ENCODE data around the gene SEMA5A.

Gene SEMA5A

DNA sequence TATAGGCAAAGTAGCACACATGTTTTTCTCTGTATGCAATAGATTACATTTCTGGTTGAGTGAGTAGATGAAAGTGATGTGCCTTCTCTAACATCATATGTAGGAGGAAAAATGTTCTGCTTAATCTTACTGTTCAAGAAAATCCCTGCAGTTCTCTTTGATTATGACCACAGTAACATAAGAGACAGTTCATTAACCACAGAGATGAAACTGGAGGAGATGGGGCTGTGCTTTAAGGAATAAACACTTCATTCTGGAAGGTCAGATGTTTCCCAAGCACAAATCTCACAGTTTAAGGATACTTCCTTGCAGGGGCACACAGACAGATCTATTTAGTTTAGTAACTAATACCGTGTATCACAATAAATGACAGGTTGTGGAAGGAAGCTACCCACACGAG is 150.2 kb downstream of the SEMA5A start:
- DNase-seq (ENCODE audit: low read depth) = no peak

- DNase-seq (ENCODE audit: low read depth) = no peak
These were observed 151.7 kb downstream of the SEMA5A start for GRCh38 chr5:9394221-9394620.

DNA sequence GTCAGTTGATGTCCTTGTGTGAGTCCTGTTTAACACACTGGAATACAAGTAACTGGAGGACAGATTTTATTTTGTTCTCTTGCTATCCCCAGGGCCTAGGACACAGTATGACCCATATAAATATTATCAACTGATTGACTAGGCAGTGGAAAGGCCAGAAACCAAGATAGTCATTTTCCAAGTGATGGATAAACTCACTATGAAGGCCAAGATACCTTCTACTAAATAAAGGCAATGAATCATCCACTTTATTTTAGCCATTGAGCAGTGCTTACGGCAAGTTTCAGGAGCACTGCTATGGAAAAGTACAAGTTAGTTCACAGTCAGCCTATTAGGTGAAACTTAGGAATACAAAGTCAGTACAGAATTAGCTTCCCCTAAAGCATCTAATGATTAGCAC is 153.2 kb downstream of the SEMA5A start:
- no peak for DNase-seq (ENCODE audit: low read depth)

- no peak for DNase-seq (ENCODE audit: low read depth)
These were observed 154.8 kb downstream of the SEMA5A start for GRCh38 chr5:9391080-9391479.

DNA sequence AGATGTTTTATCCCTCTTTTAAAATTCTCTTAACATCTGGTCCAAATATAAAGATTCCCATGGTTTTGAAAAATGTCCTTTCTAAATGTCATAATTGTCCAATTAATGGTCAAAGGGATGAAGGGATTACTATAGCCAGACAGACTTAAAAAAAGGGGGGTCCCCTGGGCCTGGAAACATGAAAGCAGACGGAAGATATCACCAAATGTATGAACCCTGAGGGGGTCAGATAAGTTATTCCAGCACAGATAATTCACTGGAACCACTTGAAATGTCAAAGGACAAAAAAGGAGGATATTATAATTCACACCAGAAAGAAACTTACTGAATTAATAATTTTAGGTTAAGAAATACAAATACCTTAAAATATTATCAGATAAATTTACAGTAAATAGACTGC is 155.8 kb downstream of the SEMA5A start:
- DNase-seq (ENCODE audit: low read depth) = no peak

DNA sequence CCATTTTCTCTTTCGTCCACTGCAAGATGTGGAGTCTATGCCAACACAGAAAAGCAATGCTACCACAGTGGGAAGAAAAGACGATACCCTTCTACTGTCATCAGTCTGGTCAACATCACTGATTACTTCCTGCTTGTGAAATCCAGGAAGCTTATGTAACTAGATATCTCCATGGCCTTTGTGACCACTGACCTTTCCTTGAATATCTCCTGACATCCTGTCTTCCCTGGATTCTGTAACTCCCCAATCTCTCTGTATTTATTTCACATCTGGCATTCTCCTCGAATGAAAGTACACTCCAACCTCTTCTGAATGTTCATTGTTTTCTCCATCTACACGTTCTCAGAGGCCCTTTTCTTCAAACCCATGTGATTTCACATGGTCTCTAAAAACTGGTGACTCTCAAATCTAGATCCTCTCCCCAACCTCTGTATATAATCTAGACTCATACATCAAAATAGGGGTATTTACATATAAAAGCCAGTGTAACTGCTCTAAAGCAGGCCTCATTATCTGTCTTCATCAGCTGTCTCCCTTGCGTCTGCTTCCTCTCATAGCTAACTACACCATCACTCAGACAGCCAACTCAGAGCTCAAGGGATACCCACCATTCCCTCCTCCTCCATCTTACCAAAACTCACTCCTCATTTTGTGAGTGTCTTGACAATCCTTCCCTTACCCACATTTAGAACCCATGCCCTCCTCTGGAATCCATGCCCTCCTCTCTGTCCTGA is 156.8 kb downstream of the SEMA5A start:
- DNase-seq (ENCODE audit: low read depth) = no peak

DNA sequence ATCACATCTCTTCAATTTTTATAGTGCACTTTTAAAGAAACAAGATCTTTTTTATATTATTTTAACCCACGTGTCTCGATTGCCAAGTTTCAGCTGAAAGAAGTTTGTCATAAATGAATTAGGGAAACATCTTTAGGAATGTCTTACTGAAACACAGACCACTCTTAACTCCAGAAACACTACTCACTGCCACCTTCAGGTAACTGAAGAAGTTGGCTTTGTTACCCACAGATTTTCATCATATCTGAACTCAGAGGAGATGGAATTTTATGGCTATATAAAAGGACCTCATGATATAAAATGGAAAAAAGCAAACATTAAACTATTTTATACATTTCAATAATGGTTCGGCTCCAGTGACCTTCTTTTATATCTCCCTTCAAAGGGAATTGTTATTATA is 158.0 kb downstream of the SEMA5A start:
- DNase-seq (ENCODE audit: low read depth) = no peak

DNA sequence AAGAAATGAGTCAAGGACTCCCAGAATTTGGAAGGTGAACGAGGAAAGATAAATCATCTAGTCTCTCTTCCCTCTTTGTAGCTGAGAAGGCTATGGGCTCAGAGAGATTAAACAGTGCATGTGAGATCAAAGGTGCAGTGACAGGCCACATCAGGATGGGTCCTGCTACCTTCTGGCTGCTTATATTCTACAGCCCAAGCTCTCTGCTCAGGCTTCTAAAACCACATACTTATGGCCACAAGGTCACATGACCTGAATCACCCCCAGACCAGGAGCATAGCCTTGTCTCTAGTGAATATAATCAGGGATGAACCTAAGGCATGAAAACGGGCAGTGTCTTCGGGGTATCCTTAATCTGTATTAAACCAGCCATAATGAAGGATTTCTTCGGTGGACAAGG is 158.9 kb downstream of the SEMA5A start:
- DNase-seq (ENCODE audit: low read depth) = no peak

DNA sequence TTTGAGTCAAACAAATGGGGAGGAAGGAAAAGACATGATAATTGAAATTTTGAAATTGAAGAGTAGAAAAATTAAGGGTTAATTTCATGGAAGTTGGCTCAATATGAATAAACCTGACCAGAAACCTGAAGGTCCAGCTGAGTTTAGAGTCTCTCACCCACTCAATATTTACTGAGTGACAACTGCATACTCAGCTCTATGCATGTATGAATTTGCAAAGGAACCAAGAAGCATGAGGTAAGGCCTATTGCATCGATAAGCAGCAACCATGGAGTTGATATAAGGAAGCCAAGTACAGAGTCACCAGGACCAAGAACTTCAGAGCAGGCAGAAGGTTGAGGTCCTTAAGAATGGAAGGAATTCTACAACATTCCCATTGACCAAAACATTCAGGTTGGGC is 163.4 kb downstream of the SEMA5A start:
- no peak for DNase-seq (ENCODE audit: low read depth)

DNA sequence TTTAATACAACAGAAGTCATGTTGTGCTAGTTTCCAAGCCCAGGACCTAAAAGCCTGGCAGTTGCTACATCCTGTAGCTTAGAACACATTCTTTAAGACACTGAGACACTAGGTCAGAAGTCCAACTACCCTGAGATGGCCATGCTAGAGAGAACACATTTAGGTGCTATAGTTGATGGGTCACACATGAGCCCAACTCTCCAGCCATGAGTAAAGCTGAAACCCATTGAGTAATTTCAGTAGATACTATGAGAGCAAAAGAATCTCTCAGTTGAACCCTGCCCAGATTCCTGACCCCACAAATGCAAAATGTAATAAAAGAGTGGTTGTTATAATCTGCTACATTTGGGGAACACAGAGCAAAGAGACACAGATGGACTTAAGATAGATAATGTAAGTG is 164.4 kb downstream of the SEMA5A start:
- DNase-seq (ENCODE audit: low read depth) = no peak

DNA sequence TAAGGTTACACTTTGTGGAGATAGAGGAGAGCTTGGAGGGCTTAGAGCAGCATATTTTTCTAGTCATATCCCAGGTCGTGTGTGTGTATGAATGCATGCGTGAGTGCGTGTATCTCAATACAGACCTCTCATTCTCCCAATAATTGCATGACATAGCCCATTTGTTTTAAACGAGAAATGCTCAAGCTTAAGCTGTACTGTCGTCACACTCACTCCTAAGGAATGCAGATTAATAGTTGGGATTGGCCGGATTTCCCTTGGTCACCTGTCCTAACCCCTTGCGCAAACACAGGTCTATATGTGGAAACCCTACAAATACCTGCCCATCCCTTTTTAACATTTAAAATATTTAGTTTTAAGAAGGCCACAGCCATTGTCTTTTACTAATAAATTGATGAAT is 165.8 kb downstream of the SEMA5A start:
- DNase-seq (ENCODE audit: low read depth) = no peak

DNA sequence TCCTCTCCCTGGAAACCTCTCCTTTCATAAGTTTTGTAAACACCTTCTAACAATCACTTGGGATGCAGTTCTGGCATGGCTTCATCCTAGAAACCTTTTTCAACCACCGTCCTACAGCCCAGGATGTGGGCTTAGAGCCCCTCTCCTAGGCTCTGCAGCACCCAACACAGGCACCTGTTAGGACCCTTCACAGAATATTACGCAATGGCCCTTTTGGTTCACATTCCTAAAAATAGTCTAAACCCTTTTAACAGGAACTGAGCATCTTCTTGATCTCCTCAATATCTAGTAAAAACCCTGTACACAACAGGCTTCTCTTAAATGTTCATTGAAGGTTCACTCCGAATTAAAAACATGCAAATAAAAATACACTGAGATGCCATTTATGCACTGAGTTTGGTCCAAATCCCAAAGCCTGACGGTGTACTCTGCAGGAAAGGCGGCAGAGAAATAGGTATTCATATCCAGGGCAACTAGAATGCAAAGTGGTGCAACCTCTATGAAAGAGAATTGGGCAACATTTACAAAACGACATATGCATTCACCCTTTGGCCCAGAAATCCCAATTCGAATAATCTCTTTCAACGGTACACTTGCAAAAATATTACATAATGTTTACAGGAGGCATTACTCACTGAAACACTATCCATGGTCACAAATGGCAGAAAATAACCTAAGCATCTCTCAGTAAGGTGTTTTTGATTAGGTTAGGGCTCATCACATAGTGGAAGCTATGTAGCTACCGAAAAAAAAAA is 169.3 kb downstream of the SEMA5A start:
- peak; percentile 32 for DNase-seq (ENCODE audit: low read depth)

- DNase-seq (ENCODE audit: low read depth) = no peak
These were observed 170.1 kb downstream of the SEMA5A start for GRCh38 chr5:9375756-9376155.

- no peak for DNase-seq (ENCODE audit: low read depth)
These were observed 171.8 kb downstream of the SEMA5A start for GRCh38 chr5:9374025-9374424.

GRCh38 chr5:9373571-9373970 is 172.3 kb downstream of the SEMA5A start:
- no peak for DNase-seq (ENCODE audit: low read depth)

DNA sequence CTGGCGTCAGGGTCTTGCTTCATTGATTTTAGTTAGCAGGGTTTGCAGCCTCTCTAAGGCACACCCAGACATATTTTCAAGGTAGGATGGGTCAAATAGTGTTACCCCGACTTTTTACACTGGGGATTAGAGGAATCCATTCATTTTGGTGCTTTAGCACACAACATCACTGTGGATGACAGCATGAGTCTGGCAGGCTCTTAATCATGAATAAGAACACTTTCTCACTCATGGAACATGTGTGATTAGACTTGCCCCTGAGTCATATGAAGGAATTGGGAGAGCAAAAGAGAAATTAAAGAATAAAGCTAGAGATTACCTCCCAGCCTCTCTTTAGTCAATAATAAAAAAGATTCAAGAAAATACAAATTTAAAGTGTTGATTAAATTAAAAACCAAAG is 175.6 kb downstream of the SEMA5A start:
- DNase-seq (ENCODE audit: low read depth) = no peak

GRCh38 chr5:9365512-9365911 is 180.4 kb downstream of the SEMA5A start:
- DNase-seq (ENCODE audit: low read depth) = no peak

GRCh38 chr5:9363449-9363848 is 182.4 kb downstream of the SEMA5A start:
- no peak for DNase-seq (ENCODE audit: low read depth)

GRCh38 chr5:9363026-9363425 is 182.8 kb downstream of the SEMA5A start:
- no peak for DNase-seq (ENCODE audit: low read depth)

DNA sequence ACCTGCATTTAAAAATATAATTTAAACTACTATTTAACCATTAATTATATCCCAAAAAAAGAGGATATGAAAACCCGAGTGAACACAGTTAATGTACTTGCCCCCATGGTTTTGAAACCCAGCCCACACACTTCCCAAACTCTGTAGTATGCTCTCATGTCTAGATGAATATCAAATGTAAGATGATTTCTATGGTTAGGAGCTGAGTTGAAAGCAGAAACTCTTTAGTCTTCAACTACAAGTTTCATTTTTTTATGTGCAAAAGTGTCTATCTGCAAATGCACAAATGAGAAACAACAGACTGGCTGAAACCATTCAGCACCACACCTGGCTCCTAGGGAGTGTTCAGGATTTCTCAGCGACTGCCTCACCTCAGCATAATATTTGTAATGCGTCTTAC is 183.3 kb downstream of the SEMA5A start:
- DNase-seq (ENCODE audit: low read depth) = no peak

DNA sequence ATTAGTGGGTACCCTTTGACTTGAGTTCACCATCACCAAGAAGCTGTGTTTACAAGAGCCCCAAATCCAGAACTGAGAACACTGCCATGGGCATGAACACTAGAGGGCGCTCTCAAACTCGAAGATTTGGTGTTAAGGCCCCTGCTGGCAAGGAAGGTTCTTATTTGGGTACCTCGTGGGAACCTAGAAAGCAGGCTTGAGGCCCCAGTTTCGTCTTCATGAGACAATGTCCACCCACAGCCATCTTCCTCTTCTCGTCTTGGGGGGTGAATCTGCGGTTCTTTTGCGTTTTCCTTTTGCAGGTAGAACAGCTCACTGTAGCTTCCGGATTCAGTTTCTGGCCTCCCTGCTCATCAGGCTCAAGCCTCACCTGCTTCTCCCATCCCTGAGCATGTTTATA is 184.0 kb downstream of the SEMA5A start:
- peak; percentile 60 for DNase-seq (ENCODE audit: low read depth)

DNA sequence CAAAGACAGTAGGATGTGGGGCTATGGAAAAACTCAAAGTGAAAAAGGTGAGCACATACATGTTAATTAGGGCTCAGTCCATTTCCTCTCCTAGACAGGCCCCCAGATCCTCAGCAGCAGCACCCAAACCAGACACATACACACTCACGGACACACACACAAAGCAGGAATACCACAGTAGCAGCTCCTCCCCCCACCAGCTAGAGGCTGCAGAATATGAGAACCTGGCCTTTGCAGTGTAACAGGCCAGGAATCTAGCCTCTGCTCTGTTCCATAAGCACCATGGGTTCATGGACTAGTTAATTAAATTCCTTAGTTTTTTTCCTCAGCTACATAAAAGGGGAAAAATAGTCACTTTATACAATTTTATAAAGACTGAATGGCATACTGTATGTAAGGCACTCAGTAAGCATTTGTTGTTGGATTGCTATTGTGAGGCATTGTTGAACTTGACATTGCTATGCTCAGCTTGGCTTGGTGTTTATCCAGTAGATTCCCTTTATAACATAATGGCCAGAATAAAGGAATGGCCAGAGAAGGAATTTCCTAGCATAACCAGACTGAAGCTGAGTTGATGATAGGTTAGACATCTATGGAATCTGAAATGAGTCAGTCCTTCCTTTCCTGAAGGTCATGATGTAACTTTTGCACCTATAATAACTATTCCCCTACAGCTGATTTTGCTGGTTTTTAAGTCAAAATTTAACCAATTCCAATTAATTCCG is 186.8 kb downstream of the SEMA5A start:
- DNase-seq (ENCODE audit: low read depth) = no peak

DNA sequence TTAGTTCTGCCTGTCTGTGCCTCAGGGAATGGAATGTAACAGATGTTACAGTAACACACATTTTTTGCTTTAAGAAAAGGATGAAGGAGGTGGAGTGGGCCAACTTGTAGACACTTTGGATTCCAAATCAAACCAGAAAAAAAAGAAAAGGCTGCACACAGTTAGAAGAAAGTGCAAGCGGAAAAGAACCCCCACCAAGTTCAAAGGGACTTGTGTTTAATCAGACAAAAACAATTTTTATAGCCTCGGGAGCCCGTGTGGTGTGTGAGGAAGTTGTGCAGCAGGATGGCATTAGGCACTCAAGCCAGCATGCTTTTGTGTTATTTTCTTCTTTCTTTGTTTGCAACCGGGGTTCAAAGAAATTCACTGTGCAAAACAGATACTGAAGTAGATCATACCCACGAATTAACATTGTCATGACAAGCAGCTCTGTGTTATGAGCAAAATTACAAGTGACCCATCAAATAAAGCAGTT is 189.5 kb downstream of the SEMA5A start:
- no peak for DNase-seq (ENCODE audit: low read depth)
